ENCODE measurements around the gene H2BK1. TPM values are rescaled to one million over a fixed set of nuclear protein-coding genes. Genes with fewer than 3 reads are reported as not detected.

Gene H2BK1
- polyA plus RNA-seq, 3 donors = not detected

DNA sequence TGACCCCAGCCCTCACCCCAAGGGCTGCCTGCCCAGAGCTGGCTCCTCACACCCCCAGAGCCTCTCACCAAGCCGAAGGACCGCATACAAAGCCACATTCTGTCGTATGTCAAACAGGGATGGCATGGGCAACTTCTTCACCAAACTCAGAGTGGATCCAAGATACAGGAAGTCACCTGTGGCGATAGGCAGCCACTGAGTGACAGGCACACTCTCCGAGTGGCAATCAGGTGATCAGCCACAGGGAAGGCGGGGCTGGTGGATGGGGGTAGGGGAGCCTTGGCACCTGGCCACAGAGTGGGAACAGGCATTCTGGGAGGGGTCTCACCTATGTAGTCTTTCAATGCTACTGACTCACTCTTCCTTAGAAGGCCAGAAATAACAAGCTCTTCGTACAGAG, 16.1 kb downstream of the H2BK1 start:
- Mint-ChIP-seq H3K27me3 (ENCODE audit: low read depth in 3 of 3) (peaks cover 3 to 23% (median 8%) of the 10 kb centered on the region in 3 donors), H3K36me3 (no peaks in the 10 kb centered on the region), H3K4me1 (no peaks in the 10 kb centered on the region), H3K4me3 (no peak overlapping the region), H3K9me3 (peaks cover 0 to 1% (median 0%) of the 10 kb centered on the region in 7 donors), H3K27ac (no peak overlapping the region)
- H3K4me3 ChIP-seq (replicated peaks in 1 of 3; ENCODE audit: low read depth in 2 of 3, low read length in 3 of 3) = no peak overlapping the region
- H3K79me2 ChIP-seq (ENCODE audit: insufficient read depth, low read length) = no peaks in the 10 kb centered on the region
- no peak overlapping the region for H3K9ac ChIP-seq (ENCODE audit: insufficient read depth, low read length, poor library complexity, severe bottlenecking)
- TF ChIP-seq, protein P1, sequence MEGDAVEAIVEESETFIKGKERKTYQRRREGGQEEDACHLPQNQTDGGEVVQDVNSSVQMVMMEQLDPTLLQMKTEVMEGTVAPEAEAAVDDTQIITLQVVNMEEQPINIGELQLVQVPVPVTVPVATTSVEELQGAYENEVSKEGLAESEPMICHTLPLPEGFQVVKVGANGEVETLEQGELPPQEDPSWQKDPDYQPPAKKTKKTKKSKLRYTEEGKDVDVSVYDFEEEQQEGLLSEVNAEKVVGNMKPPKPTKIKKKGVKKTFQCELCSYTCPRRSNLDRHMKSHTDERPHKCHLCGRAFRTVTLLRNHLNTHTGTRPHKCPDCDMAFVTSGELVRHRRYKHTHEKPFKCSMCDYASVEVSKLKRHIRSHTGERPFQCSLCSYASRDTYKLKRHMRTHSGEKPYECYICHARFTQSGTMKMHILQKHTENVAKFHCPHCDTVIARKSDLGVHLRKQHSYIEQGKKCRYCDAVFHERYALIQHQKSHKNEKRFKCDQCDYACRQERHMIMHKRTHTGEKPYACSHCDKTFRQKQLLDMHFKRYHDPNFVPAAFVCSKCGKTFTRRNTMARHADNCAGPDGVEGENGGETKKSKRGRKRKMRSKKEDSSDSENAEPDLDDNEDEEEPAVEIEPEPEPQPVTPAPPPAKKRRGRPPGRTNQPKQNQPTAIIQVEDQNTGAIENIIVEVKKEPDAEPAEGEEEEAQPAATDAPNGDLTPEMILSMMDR (IDR thresholded peaks at IDR 0.05) = no peak
- DNase-seq = no peak
- H2AFZ ChIP-seq (ENCODE audit: insufficient read depth, low read depth, low read length, poor library complexity, severe bottlenecking) = no peak overlapping the region
- H3K36me3 ChIP-seq (replicated peaks in 1 of 2; ENCODE audit: control insufficient read depth in 1 of 2, insufficient read depth in 2 of 2, low read length in 2 of 2) = no peaks in the 10 kb centered on the region
- intact Hi-C loops (cut with micrococcal nuclease) = no loop called here
- H3K27me3 ChIP-seq (ENCODE audit: control insufficient read depth in 2 of 2, insufficient read depth in 2 of 2, low read length in 2 of 2) = no peaks in the 10 kb centered on the region
- H3K27ac ChIP-seq (ENCODE audit: low read depth in 1 of 2, low read length in 2 of 2) = no peak overlapping the region
- no peak overlapping the region for H3K4me2 ChIP-seq (replicated peaks; ENCODE audit: extremely low read depth, low read length, poor library complexity, severe bottlenecking)
- no peaks in the 10 kb centered on the region for H4K20me1 ChIP-seq (ENCODE audit: insufficient read depth, low read length)
- WGBS (ENCODE audit: insufficient coverage) = 27% methylated on average over 2 of the region's 7 CpGs
- no peaks in the 10 kb centered on the region for H3K4me1 ChIP-seq (ENCODE audit: control insufficient read depth in 1 of 2, insufficient read depth in 2 of 2, low read length in 2 of 2)
- H3K9me3 ChIP-seq (replicated peaks in 1 of 2; ENCODE audit: control insufficient read depth in 1 of 2, insufficient read depth in 1 of 2, low read length in 2 of 2) = no peaks in the 10 kb centered on the region

DNA sequence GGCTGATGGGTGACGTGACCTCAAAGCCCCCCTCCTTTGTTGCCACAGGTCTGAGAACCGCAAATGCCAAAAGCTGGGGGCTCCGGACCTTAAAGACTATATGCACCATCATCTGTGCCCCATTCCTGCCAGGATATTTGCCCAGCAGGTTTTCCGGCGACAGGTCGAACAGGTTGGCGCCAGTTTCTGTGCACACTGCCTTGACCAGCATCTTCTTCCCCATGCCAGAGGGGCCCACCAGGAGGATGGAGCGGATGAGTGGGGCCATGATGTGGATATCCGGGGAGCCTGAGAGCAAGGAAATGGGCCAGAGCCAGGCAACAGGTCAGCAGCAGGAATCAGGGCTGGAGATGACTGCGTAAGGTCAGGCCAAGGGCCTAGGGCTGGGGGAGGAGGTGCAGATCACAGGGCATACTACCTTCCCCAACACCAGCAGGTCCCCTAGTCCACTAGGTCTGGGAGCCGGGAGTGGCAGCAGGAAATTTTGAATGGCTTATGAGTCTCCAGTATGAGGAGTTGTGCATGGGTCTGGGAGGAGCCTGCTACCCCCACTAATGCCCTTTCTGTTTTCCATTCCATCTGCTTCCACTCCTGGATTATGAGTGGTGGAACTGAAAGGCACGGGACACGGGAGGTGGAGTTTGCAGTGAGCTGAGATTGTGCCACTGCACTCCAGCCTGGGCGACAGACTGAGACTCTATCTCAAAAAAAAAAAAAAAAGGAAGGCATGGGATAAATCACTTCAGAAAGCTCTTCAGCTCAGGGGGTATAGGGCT, 16.9 kb downstream of the H2BK1 start:
- no peaks in the 10 kb centered on the region for H3K36me3 ChIP-seq (replicated peaks in 1 of 2; ENCODE audit: control insufficient read depth in 1 of 2, insufficient read depth in 2 of 2, low read length in 2 of 2)
- H3K9ac ChIP-seq (ENCODE audit: insufficient read depth, low read length, poor library complexity, severe bottlenecking) = no peak overlapping the region
- no peak for DNase-seq
- H3K4me3 Mint-ChIP-seq = no peak overlapping the region
- intact Hi-C loops (cut with micrococcal nuclease) = no loop called here
- TF ChIP-seq, protein P1 (IDR thresholded peaks at IDR 0.05) = no peak
- H3K4me2 ChIP-seq (replicated peaks; ENCODE audit: extremely low read depth, low read length, poor library complexity, severe bottlenecking) = no peak overlapping the region
- H3K27me3 Mint-ChIP-seq (ENCODE audit: low read depth in 3 of 3) = peaks cover 3 to 23% (median 11%) of the 10 kb centered on the region in 3 donors
- no peaks in the 10 kb centered on the region for H3K4me1 Mint-ChIP-seq
- no peak overlapping the region for H3K4me3 ChIP-seq (replicated peaks in 1 of 3; ENCODE audit: low read depth in 2 of 3, low read length in 3 of 3)
- H4K20me1 ChIP-seq (ENCODE audit: insufficient read depth, low read length) = no peaks in the 10 kb centered on the region
- H3K27ac Mint-ChIP-seq = no peak overlapping the region
- H2AFZ ChIP-seq (ENCODE audit: insufficient read depth, low read depth, low read length, poor library complexity, severe bottlenecking) = no peak overlapping the region
- H3K4me1 ChIP-seq (ENCODE audit: control insufficient read depth in 1 of 2, insufficient read depth in 2 of 2, low read length in 2 of 2) = no peaks in the 10 kb centered on the region
- H3K27me3 ChIP-seq (ENCODE audit: control insufficient read depth in 2 of 2, insufficient read depth in 2 of 2, low read length in 2 of 2) = no peaks in the 10 kb centered on the region
- H3K27ac ChIP-seq (ENCODE audit: low read depth in 1 of 2, low read length in 2 of 2) = no peak overlapping the region
- WGBS (ENCODE audit: insufficient coverage) = 96% methylated on average over 5 of the region's 14 CpGs
- H3K9me3 ChIP-seq (replicated peaks in 1 of 2; ENCODE audit: control insufficient read depth in 1 of 2, insufficient read depth in 1 of 2, low read length in 2 of 2) = no peaks in the 10 kb centered on the region
- H3K36me3 Mint-ChIP-seq = no peaks in the 10 kb centered on the region
- H3K9me3 Mint-ChIP-seq = peaks cover 0 to 1% (median 0%) of the 10 kb centered on the region in 7 donors
- H3K79me2 ChIP-seq (ENCODE audit: insufficient read depth, low read length) = no peaks in the 10 kb centered on the region

All from CD14-positive monocyte (primary cell).